Mucosa of rectum (tissue), 2 donors: ENCODE measurements around the gene DICER1.
A peak's percentile ranks its signal among the peaks of the same experiment; 100 is the strongest.
"Not testable (repeated sequence)": the region's sequence is repeated elsewhere in the genome, so short reads cannot be mapped to it uniquely, and the experiment has no call there.

Source experiments
- H3K27ac ChIP-seq, 2 donors: one replicate each; pipeline ENCODE4 v1.7.0; 2013; ENCODE audit warnings: inconsistent platforms in 2 of 2, low read depth in 2 of 2, low read length in 2 of 2
- H3K27me3 ChIP-seq, 2 donors: one replicate each; pipeline ENCODE4 v1.7.0; 2013; ENCODE audit warnings: low read length in 2 of 2; ENCODE audit not compliant: control insufficient read depth in 2 of 2, insufficient read depth in 2 of 2
- H3K36me3 ChIP-seq, 2 donors: one replicate each; pipeline ENCODE4 v1.7.0; 2013; ENCODE audit warnings: low read length in 2 of 2; ENCODE audit not compliant: control insufficient read depth in 2 of 2, insufficient read depth in 2 of 2
- H3K4me1 ChIP-seq, 2 donors: one replicate each; pipeline ENCODE4 v1.7.0; 2013; ENCODE audit warnings: low read length in 2 of 2, mild to moderate bottlenecking in 1 of 2; ENCODE audit not compliant: control insufficient read depth in 2 of 2, insufficient read depth in 2 of 2
- H3K4me3 ChIP-seq, 2 donors: one replicate each; pipeline ENCODE4 v1.7.0; 2013; ENCODE audit warnings: low read length in 2 of 2
- H3K9ac ChIP-seq, 2 donors: one replicate each; pipeline ENCODE4 v1.7.0; 2013; ENCODE audit warnings: low read length in 2 of 2, low read depth in 1 of 2, mild to moderate bottlenecking in 1 of 2
- H3K9me3 ChIP-seq, 2 donors: one replicate each; pipeline ENCODE4 v1.7.0; 2013; ENCODE audit warnings: low read length in 2 of 2; ENCODE audit not compliant: control insufficient read depth in 2 of 2
- donor health status: healthy.
- donor health status: Normal muscosa, but diverticular disease.

Gene DICER1

GRCh38 chr14:95157327-95158189, at the start of gene DICER1:
TSS of gene DICER1 (minus strand) at chr14:95157529. CDS start at chr14:95133458, 24,071 bp downstream.
- no peaks in the 10 kb centered on the region for H3K9me3 ChIP-seq
- H3K27ac ChIP-seq = peak within 1 kb of the TSS; percentile 93 to 95
- peak within 1 kb of the TSS; percentile 91 to 93 for H3K9ac ChIP-seq
- H3K36me3 ChIP-seq = no peaks in the 10 kb centered on the region
- peaks cover 14 to 28% of the 10 kb centered on the region in 2 donors for H3K4me1 ChIP-seq
- no peaks in the 10 kb centered on the region for H3K27me3 ChIP-seq
- peak within 1 kb of the TSS; percentile 80 to 91 for H3K4me3 ChIP-seq

- H3K4me1 ChIP-seq = peaks cover 0 to 3% of the 10 kb centered on the region in 2 donors
- H3K36me3 ChIP-seq = peaks cover 29 to 39% of the 10 kb centered on the region in 2 donors
- no peaks in the 10 kb centered on the region for H3K9me3 ChIP-seq
- no peak overlapping the region for H3K27ac ChIP-seq
- H3K4me3 ChIP-seq = no peak overlapping the region
- no peaks in the 10 kb centered on the region for H3K27me3 ChIP-seq
- H3K9ac ChIP-seq = no peak overlapping the region
Observed at GRCh38 chr14:95206534-95206933, 49.2 kb upstream of the DICER1 start.

GRCh38 chr14:95204705-95205104, 47.4 kb upstream of the DICER1 start:
- no peaks in the 10 kb centered on the region for H3K27me3 ChIP-seq
- H3K27ac ChIP-seq = no peak overlapping the region
- no peak overlapping the region for H3K4me3 ChIP-seq
- peaks cover 34 to 46% of the 10 kb centered on the region in 2 donors for H3K36me3 ChIP-seq
- peaks cover 0 to 3% of the 10 kb centered on the region in 2 donors for H3K4me1 ChIP-seq
- no peaks in the 10 kb centered on the region for H3K9me3 ChIP-seq
- H3K9ac ChIP-seq = no peak overlapping the region

GRCh38 chr14:95201745-95202144, 44.4 kb upstream of the DICER1 start:
- not testable (repeated sequence) for H3K9ac ChIP-seq, H3K27ac ChIP-seq, H3K4me3 ChIP-seq, H3K27me3 ChIP-seq, H3K9me3 ChIP-seq, H3K4me1 ChIP-seq
- peaks cover 29 to 41% of the 10 kb centered on the region in 2 donors for H3K36me3 ChIP-seq

- Histone ChIP-seq H3K27ac (no peak overlapping the region), H3K9me3 (no peaks in the 10 kb centered on the region), H3K4me1 (peaks cover 2 to 6% of the 10 kb centered on the region in 2 donors), H3K27me3 (no peaks in the 10 kb centered on the region), H3K4me3 (no peak overlapping the region), H3K36me3 (peaks cover 33 to 42% of the 10 kb centered on the region in 2 donors), H3K9ac (no peak overlapping the region)
Observed at GRCh38 chr14:95200404-95200803, 43.1 kb upstream of the DICER1 start.

- Histone ChIP-seq H3K9ac (no peak overlapping the region), H3K4me1 (peaks cover 2 to 6% of the 10 kb centered on the region in 2 donors), H3K9me3 (no peaks in the 10 kb centered on the region), H3K27ac (no peak overlapping the region), H3K27me3 (no peaks in the 10 kb centered on the region), H3K4me3 (no peak overlapping the region), H3K36me3 (peaks cover 38 to 51% of the 10 kb centered on the region in 2 donors)
Observed at GRCh38 chr14:95199298-95199983, 42.1 kb upstream of the DICER1 start.

- peaks cover 2 to 6% of the 10 kb centered on the region in 2 donors for H3K4me1 ChIP-seq
- no peak overlapping the region for H3K9ac ChIP-seq
- H3K27me3 ChIP-seq = no peaks in the 10 kb centered on the region
- no peaks in the 10 kb centered on the region for H3K9me3 ChIP-seq
- no peak overlapping the region for H3K27ac ChIP-seq
- no peak overlapping the region for H3K4me3 ChIP-seq
- H3K36me3 ChIP-seq = peaks cover 35 to 51% of the 10 kb centered on the region in 2 donors
Observed at GRCh38 chr14:95198320-95198719, 41.0 kb upstream of the DICER1 start.

- no peaks in the 10 kb centered on the region for H3K27me3 ChIP-seq
- H3K9me3 ChIP-seq = no peaks in the 10 kb centered on the region
- no peak overlapping the region for H3K27ac ChIP-seq
- peaks cover 31 to 46% of the 10 kb centered on the region in 2 donors for H3K36me3 ChIP-seq
- H3K4me3 ChIP-seq = no peak overlapping the region
- H3K4me1 ChIP-seq = peaks cover 2 to 6% of the 10 kb centered on the region in 2 donors
- H3K9ac ChIP-seq = no peak overlapping the region
Observed at GRCh38 chr14:95197551-95197950, 40.2 kb upstream of the DICER1 start.

- Histone ChIP-seq H3K9ac (no peak overlapping the region), H3K4me3 (no peak overlapping the region), H3K27me3 (no peaks in the 10 kb centered on the region), H3K36me3 (peaks cover 34 to 45% of the 10 kb centered on the region in 2 donors), H3K9me3 (no peaks in the 10 kb centered on the region), H3K4me1 (peaks cover 2 to 6% of the 10 kb centered on the region in 2 donors), H3K27ac (peak overlapping the region in 1 of 2 donors; percentile 4)
Observed at GRCh38 chr14:95196826-95197545, 39.7 kb upstream of the DICER1 start.
